GM23338 (cell line): ENCODE measurements around the gene PRR13. TPM values are rescaled to one million over a fixed set of nuclear protein-coding genes. Genes with fewer than 3 reads are reported as not detected.

Experiments used
- ATAC-seq: fragments of 200-7000 bp; cut with Tn5 transposase; 3 replicates; pipeline ENCODE4 v1.9.1; 2020
- DNase-seq: peaks from one replicate; pipeline ENCODE4 v3.0.0-alpha.2; 2015; ENCODE audit warnings: low spot score
- H2AFZ ChIP-seq: fragments of 200-600 bp; sonication (generic); 2 replicates; pipeline ENCODE4 v1.8.0; 2016; ENCODE audit warnings: antibody characterized with exemption, mild to moderate bottlenecking, moderate library complexity
- H3F3A ChIP-seq: fragments of 200-600 bp; sonication (generic); replicated peaks from 2 replicates; pipeline ENCODE4 v1.8.0; 2017; ENCODE audit warnings: antibody characterized with exemption, mixed run types, low read depth
- H3K27ac ChIP-seq: fragments of 200-600 bp; sonication (generic); 2 replicates; pipeline ENCODE4 v1.6.1; 2016; ENCODE audit warnings: low read depth
- H3K27me3 ChIP-seq: fragments of 200-600 bp; sonication (generic); 2 replicates; pipeline ENCODE4 v1.8.0; 2016; ENCODE audit warnings: mild to moderate bottlenecking, mixed run types, moderate library complexity; ENCODE audit not compliant: insufficient read depth
- H3K36me3 ChIP-seq: fragments of 200-600 bp; sonication (generic); 2 replicates; pipeline ENCODE4 v1.8.0; 2016; ENCODE audit warnings: mild to moderate bottlenecking; ENCODE audit not compliant: insufficient read depth
- H3K4me1 ChIP-seq: fragments of 200-600 bp; sonication (generic); 2 replicates; pipeline ENCODE4 v1.8.0; 2016; ENCODE audit warnings: mild to moderate bottlenecking, moderate library complexity; ENCODE audit not compliant: insufficient read depth
- H3K4me2 ChIP-seq: fragments of 200-600 bp; sonication (generic); 2 replicates; pipeline ENCODE4 v1.7.1; 2017; ENCODE audit warnings: mixed run types
- H3K4me3 ChIP-seq: fragments of 200-600 bp; sonication (generic); 2 replicates; pipeline ENCODE4 v1.6.1; 2016; ENCODE audit warnings: mixed run types
- H3K79me2 ChIP-seq: fragments of 200-600 bp; sonication (generic); replicated peaks from 2 replicates; pipeline ENCODE4 v1.8.0; 2017; ENCODE audit warnings: mild to moderate bottlenecking; ENCODE audit not compliant: insufficient read depth
- H3K9me2 ChIP-seq: fragments of 200-600 bp; sonication (generic); 2 replicates; pipeline ENCODE4 v1.8.0; 2017; ENCODE audit not compliant: insufficient read depth
- H4K20me1 ChIP-seq: fragments of 200-600 bp; sonication (generic); replicated peaks from 2 replicates; pipeline ENCODE4 v1.8.0; 2017; ENCODE audit warnings: mild to moderate bottlenecking; ENCODE audit not compliant: insufficient read depth
- H3K27ac Mint-ChIP-seq: 2 replicates; pipeline ENCODE4 v1.8.0; 2020; ENCODE audit warnings: inconsistent platforms, mild to moderate bottlenecking, moderate library complexity, mixed read lengths
- H3K27me3 Mint-ChIP-seq: 3 replicates; pipeline ENCODE4 v1.8.0; 2022; ENCODE audit warnings: low read depth, mild to moderate bottlenecking, moderate library complexity, mixed read lengths, inconsistent platforms; ENCODE audit not compliant: insufficient read depth, poor library complexity
- H3K36me3 Mint-ChIP-seq: 3 replicates; pipeline ENCODE4 v1.8.0; 2021; ENCODE audit warnings: low read depth, mild to moderate bottlenecking, inconsistent platforms, moderate library complexity, mixed read lengths
- H3K4me1 Mint-ChIP-seq: 3 replicates; pipeline ENCODE4 v1.8.0; 2020; ENCODE audit warnings: mild to moderate bottlenecking, inconsistent platforms, mixed read lengths
- H3K4me3 Mint-ChIP-seq: 3 replicates; pipeline ENCODE4 v1.8.0; 2021; ENCODE audit warnings: moderate library complexity, mild to moderate bottlenecking, inconsistent platforms, mixed read lengths
- H3K9me3 Mint-ChIP-seq: 3 replicates; pipeline ENCODE4 v1.8.0; 2020; ENCODE audit warnings: moderate library complexity, mild to moderate bottlenecking, inconsistent platforms, mixed read lengths
- CREB1 ChIP-seq: fragments of 250-450 bp; sonication (Bioruptor Pico); IDR thresholded peaks from 2 replicates; pipeline ENCODE4 v1.5.0; 2020; ENCODE audit warnings: low read depth, mild to moderate bottlenecking, moderate library complexity
- CTCF ChIP-seq, 2 experiments: fragments of 200-600 bp in 1 of 2; sonication (generic) in 1 of 2; conservative IDR thresholded peaks; 2 replicates each; pipeline versions ENCODE4 v1.5.1 to v1.6.1; 2016 to 2017; ENCODE audit warnings: antibody characterized with exemption in 2 of 2, low read depth in 2 of 2, mild to moderate bottlenecking in 2 of 2, moderate library complexity in 1 of 2
- ETS1 ChIP-seq: IDR thresholded peaks from 2 replicates; pipeline ENCODE4 v1.6.1; 2016; ENCODE audit warnings: antibody characterized with exemption
- EZH2 ChIP-seq: fragments of 200-600 bp; sonication (generic); IDR thresholded peaks from one replicate; pipeline ENCODE4 v1.8.0; 2017; ENCODE audit warnings: antibody characterized with exemption, mild to moderate bottlenecking, low read depth; ENCODE audit not compliant: unreplicated experiment
- EZH2phosphoT487 ChIP-seq: fragments of 200-600 bp; sonication (generic); IDR thresholded peaks from one replicate; pipeline ENCODE4 v1.8.1; 2018; ENCODE audit warnings: antibody characterized with exemption; ENCODE audit not compliant: unreplicated experiment
- JUNB ChIP-seq: IDR thresholded peaks from one replicate; pipeline ENCODE4 v1.6.1; 2016; ENCODE audit warnings: antibody characterized with exemption; ENCODE audit not compliant: unreplicated experiment
- NANOG ChIP-seq: IDR thresholded peaks from 2 replicates; pipeline ENCODE4 v1.6.1; 2016; ENCODE audit warnings: antibody characterized with exemption, borderline replicate concordance
- POLR2AphosphoS5 ChIP-seq: IDR thresholded peaks from 2 replicates; pipeline ENCODE4 v1.6.1; 2016; ENCODE audit warnings: antibody characterized with exemption, low read depth
- REST ChIP-seq: IDR thresholded peaks from one replicate; pipeline ENCODE4 v1.6.1; 2018; ENCODE audit warnings: antibody characterized with exemption; ENCODE audit not compliant: unreplicated experiment
- ZNF114 ChIP-seq: fragments of 250-450 bp; sonication (Bioruptor Pico); IDR thresholded peaks from 2 replicates; pipeline ENCODE4 v1.5.0; 2020; ENCODE audit warnings: mild to moderate bottlenecking, moderate library complexity
- ZNF331 ChIP-seq: fragments of 250-450 bp; sonication (Bioruptor Pico); IDR thresholded peaks from 2 replicates; pipeline ENCODE4 v1.5.0; 2020; ENCODE audit warnings: low read depth, mild to moderate bottlenecking, moderate library complexity
- ZNF462 ChIP-seq: fragments of 250-450 bp; sonication (Bioruptor Pico); IDR thresholded peaks from 2 replicates; pipeline ENCODE4 v1.5.0; 2020; ENCODE audit warnings: mild to moderate bottlenecking, moderate library complexity
- polyA plus RNA-seq: library from polyadenylated mRNA; unstranded; fragments of >200 nt; fragmentation: Nextera tagmentation; extraction: Ambion mirVana; gene quantifications from 2 replicates; pipeline ENCODE4 v1.2.1, GENCODE V29; 2016
- total RNA-seq: library from RNA; depleted of rRNA; stranded (reverse); fragments of >200 nt; shearing (Covaris generic); gene quantifications from 2 replicates; pipeline ENCODE4 v1.2.3, GENCODE V29; 2014

Gene PRR13
- total and polyA plus RNA-seq, 2 experiments from 2014 or later: 70.5 to 303 TPM

- no peak for TF ChIP-seq EZH2phosphoT487
These were observed at the start of gene PRR13 (continued) for GRCh38 chr12:53441040-53441833.

GRCh38 chr12:53399896-53400295, 41.6 kb upstream of the PRR13 start:
- no peak overlapping the region for H3K4me3 Mint-ChIP-seq
- H3K79me2 ChIP-seq: peaks cover 72% of the 10 kb centered on the region
- TF ChIP-seq EZH2 (no peak), ZNF331 (CRISPR knock-in tag) (no peak), NANOG (no peak), EZH2phosphoT487 (no peak), ETS1 (no peak), POLR2AphosphoS5 (no peak), REST (no peak), CREB1 (CRISPR knock-in tag) (no peak), ZNF114 (no peak), JUNB (no peak), ZNF462 (CRISPR knock-in tag) (no peak), CTCF (conservative IDR thresholded peaks at IDR 0.05; ENCODE audit: low read depth in 2 of 2) (no peak)

More at GRCh38 chr12:53399896-53400295, 41.6 kb upstream of the PRR13 start:
- Histone ChIP-seq H4K20me1 (peaks cover 7% of the 10 kb centered on the region; the same call in 1 of the 2 replicates), H3K4me2 (no peak overlapping the region), H2AFZ (no peak overlapping the region), H3K9me2 (no peaks in the 10 kb centered on the region), H3K27ac (no peak overlapping the region), H3K27me3 (no peaks in the 10 kb centered on the region), H3K4me3 (no peak overlapping the region), H3F3A (0 out of 2 replicates have a peak, but pooled peaks cover 4% of the 10 kb centered on the region), H3K4me1 (no peaks in the 10 kb centered on the region), H3K36me3 (no peaks in the 10 kb centered on the region)
- DNase-seq (no peak), ATAC-seq (no peak)
- Mint-ChIP-seq H3K27me3 (no peaks in the 10 kb centered on the region), H3K9me3 (no peaks in the 10 kb centered on the region), H3K27ac (no peak overlapping the region), H3K4me1 (no peaks in the 10 kb centered on the region), H3K36me3 (peaks cover 10% of the 10 kb centered on the region)
